ENCODE data around the gene PYROXD2.

The PYROXD2 gene

GRCh38 chr10:98366062-98366530, 48.9 kb downstream of the PYROXD2 start:
- no peak overlapping the region for H3K4me3 ChIP-seq (ENCODE audit: low read depth, low read length)
- no peak for DNase-seq (ENCODE audit: low read depth)
- no peak for TF ChIP-seq CTCF (conservative IDR thresholded peaks at IDR 0.05; ENCODE audit: low read depth, low read length)

GRCh38 chr10:98365406-98366061, 49.4 kb downstream of the PYROXD2 start:
- no peak for TF ChIP-seq CTCF (conservative IDR thresholded peaks at IDR 0.05; ENCODE audit: low read depth, low read length)
- H3K4me3 ChIP-seq (ENCODE audit: low read depth, low read length), result no peak overlapping the region
- no peak for DNase-seq (ENCODE audit: low read depth)

GRCh38 chr10:98364432-98365102, 50.4 kb downstream of the PYROXD2 start:
- no peak overlapping the region for H3K4me3 ChIP-seq (ENCODE audit: low read depth, low read length)
- no peak for DNase-seq (ENCODE audit: low read depth)
- no peak for TF ChIP-seq CTCF (conservative IDR thresholded peaks at IDR 0.05; ENCODE audit: low read depth, low read length)

GRCh38 chr10:98363220-98363619, 51.8 kb downstream of the PYROXD2 start:
- no peak for DNase-seq (ENCODE audit: low read depth)
- H3K4me3 ChIP-seq (ENCODE audit: low read depth, low read length), result no peak overlapping the region
- no peak for TF ChIP-seq CTCF (conservative IDR thresholded peaks at IDR 0.05; ENCODE audit: low read depth, low read length)

- no peak for TF ChIP-seq CTCF (conservative IDR thresholded peaks at IDR 0.05; ENCODE audit: low read depth, low read length)
- DNase-seq (ENCODE audit: low read depth), result peak; percentile 99
- peak overlapping the region; percentile 20 for H3K4me3 ChIP-seq (ENCODE audit: low read depth, low read length)
Observed at GRCh38 chr10:98361131-98362025, 53.6 kb downstream of the PYROXD2 start.

GRCh38 chr10:98357194-98357822, 57.7 kb downstream of the PYROXD2 start:
- DNase-seq (ENCODE audit: low read depth), result peak; percentile 91
- H3K4me3 ChIP-seq (ENCODE audit: low read depth, low read length), result no peak overlapping the region
- no peak for TF ChIP-seq CTCF (conservative IDR thresholded peaks at IDR 0.05; ENCODE audit: low read depth, low read length)

Data from choroid plexus epithelial cell (primary cell).